Astrocyte (in vitro differentiated cells and primary cell): ENCODE data around the gene HIPK2.
A peak's percentile ranks its signal among the peaks of the same experiment; 100 is the strongest.

Source experiments
- CTCF ChIP-seq: IDR thresholded peaks from 2 replicates; pipeline ENCODE4 v1.5.1; 2011; ENCODE audit warnings: low read depth, mild to moderate bottlenecking, inconsistent platforms, low read length, moderate library complexity; ENCODE audit not compliant: insufficient read depth
- EZH2 ChIP-seq: IDR thresholded peaks from 2 replicates; pipeline ENCODE4 v1.6.1; 2012; ENCODE audit warnings: mild to moderate bottlenecking, low read length, inconsistent platforms; ENCODE audit not compliant: insufficient read depth

- TF ChIP-seq CTCF (peak; percentile 93), EZH2 (no peak)
Observed at GRCh38 chr7:139645572-139646523, 131.9 kb downstream of the HIPK2 start.
